Measurements from ENCODE around the gene DOP1A.
A peak's percentile ranks its signal among the peaks of the same experiment; 100 is the strongest.
"Not testable (repeated sequence)": the region's sequence is repeated elsewhere in the genome, so short reads cannot be mapped to it uniquely, and the experiment has no call there.

The DOP1A gene

DNA sequence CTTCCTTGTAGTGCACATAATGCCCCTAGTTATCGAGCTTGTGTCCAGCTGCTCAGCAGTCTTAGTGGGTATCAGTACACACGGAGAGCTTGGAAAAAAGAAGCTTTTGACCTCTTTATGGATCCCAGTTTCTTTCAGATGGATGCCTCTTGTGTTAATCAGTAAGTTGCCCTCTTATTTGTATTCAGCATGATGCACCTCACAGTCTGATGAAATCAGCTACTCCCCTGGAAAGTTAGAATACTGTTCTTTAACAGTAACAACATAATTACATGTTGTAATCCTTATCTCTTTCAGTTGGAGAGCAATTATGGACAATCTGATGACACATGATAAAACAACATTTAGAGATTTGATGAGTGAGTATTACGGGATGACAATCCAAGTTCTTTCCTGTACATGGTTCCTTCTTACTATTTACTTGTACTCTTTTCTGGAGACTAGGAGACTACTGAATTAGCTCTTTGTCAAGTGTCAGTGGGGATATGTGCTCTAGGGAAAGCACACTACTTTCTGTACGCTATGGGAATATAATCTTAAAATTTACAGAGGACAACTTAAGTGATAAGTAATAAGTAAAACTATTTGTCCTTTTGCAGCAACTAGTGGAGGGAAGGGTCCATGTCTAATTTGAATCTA lies 86.5 kb downstream of the DOP1A start:
- DNase-seq, result no peak

DNA sequence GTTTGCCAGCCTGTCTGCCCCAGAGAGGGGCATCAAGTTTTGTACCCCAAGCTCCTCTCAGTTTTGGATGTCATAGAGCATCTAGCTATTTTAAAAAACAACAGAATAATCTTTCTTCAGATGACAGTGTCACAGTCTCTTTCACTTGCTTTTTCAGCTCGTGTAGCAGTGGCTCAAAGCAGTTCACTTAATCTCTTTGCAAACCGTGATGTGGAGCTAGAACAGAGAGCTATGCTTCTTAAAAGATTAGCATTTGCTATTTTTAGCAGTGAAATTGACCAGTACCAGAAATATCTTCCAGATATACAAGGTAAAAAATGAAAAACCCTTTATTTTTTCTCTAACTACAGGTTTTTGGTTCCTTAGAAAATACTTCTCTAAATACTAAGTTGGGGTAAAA lies 88.3 kb downstream of the DOP1A start:
- DNase-seq, result no peak

DNA sequence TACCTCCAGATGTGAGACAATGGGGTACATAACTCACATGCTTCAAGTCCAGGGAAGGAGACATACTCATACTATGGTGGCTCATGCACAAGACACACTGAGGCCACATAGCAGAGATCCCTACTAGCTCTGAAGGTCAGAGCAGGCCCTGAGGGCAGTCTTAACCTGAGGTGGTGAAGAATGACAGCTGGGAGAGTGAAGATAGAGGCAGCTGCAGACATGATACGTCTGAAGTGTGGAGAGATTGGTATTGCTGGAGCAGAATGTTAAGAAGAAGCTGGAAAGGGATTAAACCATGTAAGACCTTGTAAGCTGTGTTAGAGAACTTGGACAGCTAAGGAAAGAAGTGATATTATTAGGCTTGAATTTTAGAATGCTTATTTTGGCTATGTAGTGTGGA lies 92.7 kb downstream of the DOP1A start:
- no peak for DNase-seq

DNA sequence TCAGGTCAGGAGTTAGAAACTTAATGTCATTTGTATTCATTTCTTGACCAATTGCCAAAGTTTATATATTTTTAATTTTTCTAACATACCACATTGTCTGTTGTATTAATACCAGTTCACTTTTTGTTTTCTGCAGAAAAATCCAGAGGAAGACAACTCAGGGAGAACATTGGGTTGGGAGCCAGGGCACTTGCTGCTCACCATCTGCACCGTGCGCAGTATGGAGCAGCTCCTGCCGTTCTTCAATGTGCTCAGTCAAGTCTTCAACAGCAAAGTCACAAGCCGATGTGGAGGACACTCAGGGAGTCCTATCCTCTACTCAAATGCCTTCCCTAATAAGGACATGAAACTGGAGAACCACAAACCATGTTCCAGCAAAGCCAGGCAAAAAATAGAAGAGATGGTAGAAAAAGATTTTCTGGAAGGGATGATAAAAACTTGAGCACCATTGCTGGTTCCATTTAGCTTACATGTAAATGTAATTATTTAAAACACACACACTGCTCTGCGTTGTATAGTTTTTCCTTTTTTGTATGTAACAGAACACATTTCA lies 100.3 kb downstream of the DOP1A start:
- no peak for DNase-seq

DNA sequence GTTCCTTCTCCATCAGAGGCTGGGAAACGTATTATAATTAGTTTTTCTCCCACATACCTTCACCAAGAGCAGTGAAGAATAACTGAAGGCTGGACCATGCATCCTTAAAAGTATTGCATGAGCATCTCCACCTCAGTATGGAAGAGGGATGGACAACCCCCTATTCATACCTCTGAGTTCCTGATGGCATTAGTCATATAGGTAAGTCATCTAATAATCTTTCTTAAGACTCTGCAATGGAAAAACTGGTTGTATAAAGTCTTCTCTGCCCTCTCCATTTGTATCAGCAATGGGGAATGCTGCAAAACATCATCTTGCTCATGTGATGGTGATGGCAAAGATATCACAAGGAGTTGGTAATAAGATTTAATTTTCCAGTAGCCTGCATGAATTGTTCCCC lies 101.1 kb downstream of the DOP1A start:
- no peak for DNase-seq

DNA sequence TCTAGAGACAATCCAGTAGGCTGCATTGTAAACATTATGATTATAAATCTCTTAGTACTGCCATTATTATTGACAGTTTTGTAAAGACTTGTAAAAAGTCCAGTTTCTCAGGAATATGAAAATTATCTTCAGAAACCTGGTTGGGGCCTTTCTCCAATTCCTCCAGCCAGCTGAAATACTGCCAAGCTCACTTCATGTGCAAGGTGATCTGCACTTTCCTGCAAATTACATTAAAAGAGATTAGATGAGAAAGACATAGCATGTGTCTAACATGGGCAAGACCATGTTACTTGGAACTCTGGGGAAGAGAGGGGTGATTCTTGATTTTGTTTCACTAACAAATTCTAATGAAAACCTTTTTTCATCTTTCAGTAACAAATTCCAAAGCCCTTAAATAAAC lies 101.6 kb downstream of the DOP1A start:
- DNase-seq, result no peak

DNA sequence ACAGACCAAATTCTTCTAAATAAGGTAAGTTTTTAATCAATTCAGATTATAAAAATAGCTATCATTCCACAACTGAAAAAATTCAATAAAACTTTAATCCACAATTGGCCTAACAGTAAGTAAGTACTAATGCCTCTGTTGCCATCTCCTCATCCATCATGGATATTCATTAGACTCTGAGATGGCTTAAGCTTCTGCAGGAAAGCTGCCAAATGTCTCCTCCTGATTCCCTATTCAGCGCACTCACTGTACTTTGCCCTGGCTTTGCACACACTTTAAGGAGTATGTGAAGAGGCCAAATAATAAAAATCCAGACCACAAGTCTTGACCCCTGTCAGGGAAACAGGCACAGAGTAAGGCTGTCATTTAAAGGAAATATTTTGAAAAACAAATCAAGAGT lies 102.0 kb downstream of the DOP1A start:
- DNase-seq, result no peak

DNA sequence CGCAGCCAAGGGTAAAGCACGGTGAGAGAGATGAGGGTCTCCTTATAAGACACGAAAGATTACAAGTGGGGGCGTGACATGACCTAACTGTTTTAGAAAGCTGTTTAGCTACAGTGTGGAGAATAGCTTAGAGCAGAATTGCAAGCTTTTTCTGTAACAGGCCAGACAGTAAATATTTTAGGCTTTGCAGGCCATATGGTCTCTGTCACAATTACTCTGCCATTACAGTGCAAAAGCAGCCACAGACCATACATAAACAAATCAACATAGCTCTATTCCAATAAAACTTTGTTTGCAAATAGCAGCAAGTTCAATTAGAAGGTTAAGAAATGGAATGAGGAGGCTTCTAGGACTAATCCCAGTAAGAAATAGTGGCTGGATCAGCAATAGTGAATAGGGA lies 108.8 kb downstream of the DOP1A start:
- DNase-seq, result no peak

DNA sequence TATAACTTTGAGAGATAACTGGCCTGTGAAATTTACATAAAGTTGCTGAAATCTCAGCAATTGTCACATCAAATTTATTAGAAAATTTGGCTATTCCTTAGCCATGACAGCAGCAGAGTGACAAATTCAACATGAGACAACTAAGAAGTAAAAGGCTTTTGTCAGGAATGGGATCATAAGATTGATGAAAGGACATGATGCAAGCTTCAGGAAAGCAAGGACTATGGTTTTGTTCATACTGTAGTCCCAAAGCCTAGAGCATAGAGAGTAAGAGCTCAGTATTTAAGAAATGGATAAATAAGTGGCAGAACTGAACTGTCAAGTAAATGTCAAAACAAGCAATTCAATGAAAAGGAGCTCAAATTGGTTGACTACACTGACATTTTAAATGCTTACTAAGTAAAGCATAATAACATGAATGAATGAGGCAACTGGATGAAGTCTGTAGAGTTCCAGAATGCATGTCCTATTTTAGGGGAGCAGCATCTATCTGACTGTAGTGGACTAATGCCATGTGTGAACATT lies 113.0 kb downstream of the DOP1A start:
- DNase-seq, result no peak

DNA sequence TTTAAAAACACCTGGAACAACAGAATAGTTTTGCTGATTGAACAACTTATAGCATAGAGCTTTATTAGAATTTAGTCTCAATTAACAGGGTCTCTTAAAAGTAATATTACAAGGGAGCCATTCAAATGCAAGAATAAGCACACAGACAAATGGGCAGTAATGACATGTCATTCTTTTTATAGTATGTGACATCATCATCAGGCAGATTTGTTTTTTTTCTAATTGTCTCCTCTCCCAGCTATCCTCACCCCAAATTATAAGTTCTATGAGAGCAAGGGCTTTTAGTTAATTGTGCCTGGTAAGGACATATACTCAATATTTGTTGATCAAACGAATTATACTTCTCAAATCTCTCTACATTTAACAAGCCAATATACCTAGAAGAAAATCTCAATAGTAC lies 114.6 kb downstream of the DOP1A start:
- no peak for DNase-seq

DNA sequence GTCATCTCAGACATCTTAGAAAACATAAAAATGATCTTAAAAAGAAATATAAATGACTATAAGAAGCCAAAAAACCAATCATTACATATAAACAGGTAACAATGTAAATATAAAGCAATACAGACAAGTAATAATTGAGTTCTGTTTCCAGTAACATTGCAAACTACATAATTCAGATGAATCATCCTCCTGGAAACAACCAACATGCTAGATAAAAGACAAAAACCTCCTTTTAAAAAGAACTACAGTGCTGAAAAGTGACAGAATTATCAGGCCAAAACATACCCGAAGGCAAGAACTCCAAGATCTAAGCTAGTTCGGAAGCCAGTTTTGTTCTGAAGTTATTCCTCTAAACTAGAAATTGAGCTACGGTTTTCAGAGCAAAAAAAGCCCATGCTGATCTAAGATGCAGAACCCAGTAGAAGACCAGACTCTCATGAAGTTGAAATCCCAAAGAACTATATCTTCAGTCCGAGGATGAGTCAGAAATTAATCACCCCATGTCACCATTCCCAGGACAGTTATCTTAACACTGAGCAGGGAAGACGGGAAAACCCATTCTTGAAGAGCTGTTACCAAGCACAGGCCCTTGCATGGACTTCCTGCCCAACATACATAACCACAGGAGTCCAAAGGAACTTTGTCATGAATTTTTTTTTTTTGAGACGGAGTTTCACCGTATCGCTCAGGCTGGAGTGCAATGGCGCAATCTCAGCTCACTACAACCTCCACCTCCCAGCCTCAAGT lies 115.8 kb downstream of the DOP1A start:
- DNase-seq, result no peak

DNA sequence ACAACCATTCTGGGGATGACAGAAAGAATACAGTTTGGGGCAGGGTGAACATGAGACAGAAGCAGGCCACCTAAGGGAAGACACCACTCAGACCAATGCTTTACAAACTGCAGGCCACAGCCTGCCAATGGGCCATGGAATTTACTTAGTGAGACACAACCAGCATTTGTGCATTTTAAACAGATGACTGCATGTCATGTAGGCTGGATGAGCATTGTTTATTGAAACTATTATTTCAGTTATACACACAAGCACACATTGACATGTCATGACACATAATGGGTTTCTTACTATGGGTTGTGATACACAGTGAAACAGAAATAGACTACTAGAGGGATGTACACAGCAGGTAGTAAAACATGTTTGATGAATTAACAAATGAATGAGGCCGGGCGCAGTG lies 117.6 kb downstream of the DOP1A start:
- no peak for DNase-seq

DNA sequence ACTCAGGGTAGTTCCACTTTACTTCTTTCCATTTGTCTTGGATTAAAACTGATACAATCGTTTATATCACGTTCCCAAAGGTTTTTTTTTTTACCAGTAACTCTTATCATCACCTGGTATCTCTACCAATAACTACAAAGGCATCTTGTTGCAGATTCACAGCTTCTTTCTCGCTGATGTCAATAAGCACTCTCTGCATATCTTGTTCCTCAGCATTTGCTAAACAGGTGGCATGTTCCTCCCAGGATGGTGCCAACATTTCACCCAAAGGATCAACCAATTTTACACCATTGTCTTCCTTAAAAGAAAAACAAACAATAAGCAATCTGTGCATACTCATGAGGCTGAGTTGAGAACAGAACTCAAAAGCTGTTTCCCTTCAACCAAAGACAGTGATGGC lies 121.0 kb downstream of the DOP1A start:
- no peak for DNase-seq

DNA sequence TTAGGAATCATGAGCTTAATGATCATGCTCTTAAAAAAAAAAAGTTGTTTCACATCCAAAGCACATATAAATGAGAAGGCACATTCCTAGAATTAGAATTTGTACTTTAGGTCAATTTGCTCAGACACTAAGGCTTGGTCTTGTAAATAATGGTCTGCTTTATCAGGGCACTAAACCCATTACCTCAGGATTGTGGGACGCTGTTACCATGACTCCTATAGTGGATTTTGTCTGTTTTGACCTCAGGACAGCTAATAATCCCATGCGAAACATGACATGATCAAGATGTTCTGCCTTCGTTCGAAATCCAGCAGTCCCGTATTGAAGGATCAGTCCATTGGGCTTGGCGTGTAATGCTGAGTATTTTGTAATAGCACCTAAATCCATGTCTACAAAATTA lies 123.2 kb downstream of the DOP1A start:
- no peak for DNase-seq

DNA sequence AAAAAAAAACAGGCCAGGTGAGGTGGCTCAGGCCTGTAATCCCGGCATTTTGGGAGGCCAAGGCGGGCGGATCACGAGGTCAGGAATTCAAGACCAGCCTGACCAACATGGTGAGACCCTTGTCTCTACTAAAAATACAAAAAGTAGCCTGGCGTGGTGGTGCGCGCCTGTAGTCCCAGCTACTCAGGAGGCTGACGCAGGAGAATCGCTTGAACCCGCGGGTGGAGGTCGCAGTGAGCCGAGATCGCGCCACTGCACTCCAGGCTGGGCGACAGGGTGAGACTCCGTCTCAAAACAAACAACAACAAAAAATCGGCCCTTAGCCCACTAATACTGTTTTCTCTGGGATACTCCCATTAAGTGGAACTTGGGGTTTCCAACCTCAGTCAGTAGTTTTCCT lies 124.5 kb downstream of the DOP1A start:
- DNase-seq, result not testable (repeated sequence)

DNA sequence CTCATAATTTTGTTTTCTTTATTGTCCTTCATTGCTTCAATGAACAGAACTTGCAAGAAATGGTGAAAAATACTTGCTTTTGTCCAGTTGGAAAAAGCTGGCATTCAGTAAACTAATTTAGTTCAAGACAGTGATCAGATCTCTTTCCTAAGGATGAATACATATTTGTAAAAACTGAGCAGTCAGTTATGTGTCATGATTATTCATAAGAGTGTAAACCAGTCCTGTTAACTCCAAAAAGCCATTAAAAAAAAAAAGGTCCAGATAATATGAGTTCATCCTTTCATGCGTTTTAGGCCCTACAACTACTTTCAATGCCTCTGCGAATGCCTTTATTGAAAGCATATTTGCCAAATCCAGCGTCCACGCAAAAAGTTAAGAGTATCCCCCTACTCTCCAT lies 125.0 kb downstream of the DOP1A start:
- DNase-seq, result no peak

DNA sequence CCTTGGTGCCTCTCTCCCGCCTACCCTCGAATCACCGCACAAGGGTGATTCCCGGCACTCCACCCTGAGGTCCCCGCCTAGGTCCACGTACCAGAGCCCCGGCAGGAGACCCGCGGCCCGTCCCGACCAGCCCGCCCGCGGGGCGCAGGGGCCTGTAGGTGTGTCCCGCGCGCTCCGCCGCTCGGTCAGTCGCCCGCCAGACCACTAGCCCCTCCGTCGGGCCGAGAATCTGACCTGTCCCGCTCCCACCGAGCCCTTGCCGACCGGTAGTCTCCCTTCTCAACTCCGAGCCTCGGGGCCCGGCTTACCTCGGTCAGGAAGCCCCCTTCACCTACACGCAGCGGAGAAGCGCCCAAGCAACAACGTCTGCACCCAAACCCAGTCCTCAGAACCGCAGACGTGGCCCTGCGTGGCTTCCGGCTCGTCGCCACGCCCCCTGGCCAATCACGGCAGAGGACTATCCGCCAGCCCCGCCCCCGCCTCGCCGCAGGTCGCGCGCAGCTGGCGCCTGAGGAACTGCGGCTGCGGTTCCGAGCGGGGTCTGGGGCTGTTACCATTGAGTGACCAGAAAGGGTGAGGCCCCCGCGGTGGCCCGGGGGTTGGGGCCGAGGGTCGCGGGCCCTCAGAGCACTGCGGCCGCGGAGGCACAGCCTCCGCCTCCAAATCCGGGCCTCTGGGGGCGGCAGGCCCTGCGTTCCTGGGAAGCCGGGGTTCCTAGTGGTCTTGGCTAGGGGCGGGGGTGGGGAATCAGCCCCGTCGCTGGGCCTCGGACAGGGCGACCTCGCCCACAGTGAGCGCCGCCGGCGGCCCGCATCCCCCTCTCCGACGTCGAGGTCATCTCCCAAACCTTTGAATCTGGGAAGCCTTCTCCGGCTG lies 125.6 kb downstream of the DOP1A start, which contains the start of the genes PGM3 and RWDD2A:
PGM3 (minus strand) TSS at position 395 of the 876 bp plus-strand sequence. CDS start 2,253 bp downstream, outside the sequence.
RWDD2A (plus strand) TSS at position 487 of the 876 bp plus-strand sequence. CDS start 1,095 bp downstream, outside the sequence.
- DNase-seq, result peak; percentile 88

DNA sequence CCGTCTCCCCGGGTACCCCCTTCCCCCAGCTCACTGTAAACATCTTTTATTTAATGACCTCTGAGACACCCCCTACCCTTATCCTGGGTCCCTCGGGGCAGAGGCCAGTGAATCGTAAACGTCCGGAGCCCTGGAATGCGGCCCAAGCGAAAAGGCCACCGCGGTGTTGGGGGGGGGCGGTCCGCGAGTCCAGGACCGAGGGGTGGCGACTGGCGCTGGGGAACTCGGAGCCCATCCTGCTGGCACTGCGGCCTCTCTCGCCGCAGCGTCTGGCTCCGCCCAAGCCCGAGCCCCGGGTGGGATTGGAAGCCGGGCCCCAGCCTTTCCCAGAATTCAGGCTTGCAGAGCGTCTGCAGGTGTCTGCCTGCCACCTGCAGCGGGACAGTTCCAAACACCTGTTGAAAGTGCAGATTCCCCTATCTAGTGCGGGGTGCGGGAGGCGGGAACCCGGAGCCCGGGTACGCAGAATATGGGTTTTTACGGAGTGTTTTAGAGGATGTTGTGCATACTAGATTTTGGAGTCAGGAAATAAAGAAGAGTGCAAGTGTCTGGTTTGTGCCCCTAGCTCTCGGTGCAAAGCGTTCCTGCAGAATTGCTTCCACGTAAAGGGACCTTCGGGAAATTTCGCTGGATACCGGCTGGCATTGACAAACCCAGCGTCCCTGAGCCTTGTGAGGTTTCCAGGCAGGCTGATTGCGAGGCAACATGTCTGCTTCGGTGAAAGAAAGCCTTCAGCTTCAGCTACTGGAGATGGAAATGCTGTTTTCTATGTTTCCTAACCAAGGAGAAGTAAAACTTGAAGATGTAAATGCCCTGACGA lies 126.5 kb downstream of the DOP1A start:
- peak; percentile 36 for DNase-seq

DNA sequence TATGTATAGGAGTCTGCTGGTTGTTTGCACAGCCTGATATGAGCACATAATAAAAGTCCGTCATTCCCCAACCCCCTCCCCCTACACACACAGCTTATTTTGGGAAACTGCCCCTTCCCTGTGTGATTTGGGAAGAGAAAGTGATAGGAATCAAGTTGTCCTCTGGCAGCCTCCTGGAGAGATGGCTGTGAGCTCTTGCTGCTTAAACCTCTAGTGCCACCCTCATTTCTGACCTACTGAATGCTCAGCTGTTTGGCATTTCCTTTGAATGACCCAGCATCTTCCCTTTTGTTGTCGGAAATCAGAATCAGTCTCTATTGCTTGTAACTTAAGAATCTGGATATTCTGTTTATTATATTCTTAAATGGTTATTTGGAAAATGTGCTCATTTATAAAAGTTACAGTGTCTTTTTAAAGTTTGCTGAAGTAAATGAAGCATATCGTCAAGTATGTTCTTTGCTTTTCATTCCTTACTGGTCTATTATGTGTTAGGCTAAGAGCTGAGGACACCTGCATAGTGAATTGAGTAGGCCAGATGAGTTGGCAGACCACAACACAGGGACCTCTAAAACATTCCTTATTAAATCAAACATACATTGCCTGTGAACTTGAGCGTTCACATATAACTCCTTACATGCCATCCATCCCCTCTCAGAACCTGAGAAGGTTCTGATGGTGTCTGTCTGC lies 131.2 kb downstream of the DOP1A start:
- no peak for DNase-seq

DNA sequence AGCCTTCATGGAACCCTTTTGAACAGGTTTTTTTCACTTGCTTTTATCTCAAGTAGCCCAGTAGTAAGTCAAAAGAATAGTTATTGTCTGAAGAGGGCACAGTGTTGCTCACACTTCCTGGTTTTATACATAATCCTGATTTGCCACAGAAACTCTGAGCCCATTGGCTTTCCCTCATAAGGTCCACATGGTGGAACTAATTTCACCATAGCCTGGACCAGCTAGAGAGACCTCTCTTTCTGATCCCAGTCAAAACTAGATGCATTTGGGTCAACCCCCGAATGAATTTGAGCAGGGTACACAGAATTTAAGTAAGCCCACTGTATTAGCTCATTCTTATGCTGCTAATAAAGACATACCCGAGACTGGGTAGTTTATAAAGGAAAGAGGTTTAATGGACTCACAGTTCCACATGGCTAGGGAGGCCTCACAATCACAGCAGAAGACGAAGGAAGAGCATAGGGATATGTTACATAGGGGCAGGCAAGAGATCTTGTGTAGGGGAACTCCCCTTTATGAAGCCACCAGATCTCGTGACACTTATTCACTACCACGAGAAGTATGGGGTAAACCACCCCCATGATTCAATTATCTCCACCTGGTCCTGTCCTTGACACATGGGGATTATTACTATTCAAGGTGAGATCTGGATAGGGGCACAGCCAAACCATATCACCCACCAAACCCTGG lies 131.8 kb downstream of the DOP1A start:
- DNase-seq, result no peak

DNA sequence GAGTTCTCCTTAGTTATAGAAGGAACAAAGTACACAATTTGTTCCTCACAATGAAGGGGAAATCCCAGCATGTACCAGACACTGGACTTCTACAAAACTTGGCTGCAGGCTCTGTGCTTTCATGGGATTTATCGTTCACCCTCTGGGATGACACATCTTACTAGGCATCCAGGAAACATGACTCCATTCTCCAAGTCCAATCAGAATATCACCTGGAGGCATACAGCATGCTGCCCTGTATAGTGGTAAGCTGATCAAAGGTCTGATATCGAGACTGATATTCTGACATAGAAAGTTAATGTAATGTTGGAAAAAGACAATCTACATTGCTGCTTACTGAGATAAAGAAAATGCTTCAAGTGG lies 132.4 kb downstream of the DOP1A start:
- DNase-seq, result no peak

All from activated CD4-positive, CD25-positive, alpha-beta regulatory T cell treated with anti-CD3 and anti-CD28 coated beads, Interleukin-2, amount 50 U/mL, for 72 hours (primary cell).